ENCODE data around the gene IL10RA. TPM values are rescaled to one million over a fixed set of nuclear protein-coding genes. Genes with fewer than 3 reads are reported as not detected.

The IL10RA gene
- under 0.01 TPM in 1 of 2 replicates, not detected in the other for total RNA-seq

GRCh38 chr11:117985953-117986887 lies at the start of gene IL10RA:
IL10RA (plus strand) TSS chr11:117986394; CDS start chr11:117986468, 74 bp downstream.

Other genes with a start within 250 kb of the IL10RA start
- 1.9 TPM in 1 of 2 replicates, not detected in the other for gene DSCAML1, start 189.2 kb upstream of the IL10RA start, total RNA-seq
- 0.64 and 59.8 TPM in 2 replicates for gene FXYD2, start 161.7 kb upstream of the IL10RA start, total RNA-seq
- 0.72 TPM in 1 of 2 replicates, not detected in the other for gene FXYD6, start 109.7 kb upstream of the IL10RA start, total RNA-seq
- gene TMPRSS13, start 57.0 kb upstream of the IL10RA start, total RNA-seq: 1.7 and 4.6 TPM in 2 replicates
- gene TMPRSS4, start 90.7 kb downstream of the IL10RA start, total RNA-seq: 48.7 and 86.1 TPM in 2 replicates
- gene SMIM35, start 100.6 kb downstream of the IL10RA start, total RNA-seq: under 0.01 TPM in 1 of 2 replicates, not detected in the other
- gene SCN4B, start 166.4 kb downstream of the IL10RA start, total RNA-seq: 0.43 and 3.4 TPM in 2 replicates
- gene SCN2B, start 190.2 kb downstream of the IL10RA start, total RNA-seq: 0.21 and 0.24 TPM in 2 replicates
- not detected in 2 replicates for gene JAML, start 238.6 kb downstream of the IL10RA start, total RNA-seq

Data from tracheal epithelial cell (primary cell).